GM12874 (cell line): Measurements from ENCODE around the gene TMOD1.

ENCODE experiments used
- TF ChIP-seq, protein P1 (sequence below): IDR thresholded peaks from 2 replicates; pipeline ENCODE4 v1.5.1; 2011; ENCODE audit warnings: low read depth, mild to moderate bottlenecking, control low read depth, low read length, moderate library complexity; ENCODE audit not compliant: insufficient read depth

The TMOD1 gene

DNA sequence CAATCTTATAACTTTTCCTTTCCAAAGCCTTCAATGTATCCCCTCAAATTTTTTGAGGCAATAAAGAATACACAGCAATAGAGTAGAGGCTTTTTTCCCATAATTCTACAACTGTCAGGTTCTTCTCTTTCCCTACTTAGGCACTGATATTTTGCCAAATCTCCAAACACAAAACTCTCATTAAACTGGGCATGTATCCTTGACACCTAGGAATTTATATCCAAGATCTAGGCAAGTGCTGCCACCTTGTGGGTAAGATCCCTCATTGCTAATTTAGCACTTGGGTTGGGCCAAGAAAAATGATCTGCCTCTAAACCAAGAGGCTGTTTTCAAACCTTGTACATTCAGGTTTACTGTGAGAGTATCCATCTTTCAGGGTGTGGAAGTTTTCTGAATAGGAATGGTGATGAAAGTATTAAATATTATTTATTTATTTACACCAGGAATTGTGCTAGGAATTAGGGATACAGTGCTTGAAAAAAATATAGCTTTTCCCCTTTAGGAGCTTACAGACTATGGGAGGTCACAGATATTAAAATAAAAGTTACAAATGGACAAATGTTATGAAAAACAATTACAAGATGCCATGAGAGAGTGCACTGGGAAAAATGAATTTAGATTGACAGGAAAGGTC lies 114.1 kb downstream of the TMOD1 start:
- TF ChIP-seq, protein P1, sequence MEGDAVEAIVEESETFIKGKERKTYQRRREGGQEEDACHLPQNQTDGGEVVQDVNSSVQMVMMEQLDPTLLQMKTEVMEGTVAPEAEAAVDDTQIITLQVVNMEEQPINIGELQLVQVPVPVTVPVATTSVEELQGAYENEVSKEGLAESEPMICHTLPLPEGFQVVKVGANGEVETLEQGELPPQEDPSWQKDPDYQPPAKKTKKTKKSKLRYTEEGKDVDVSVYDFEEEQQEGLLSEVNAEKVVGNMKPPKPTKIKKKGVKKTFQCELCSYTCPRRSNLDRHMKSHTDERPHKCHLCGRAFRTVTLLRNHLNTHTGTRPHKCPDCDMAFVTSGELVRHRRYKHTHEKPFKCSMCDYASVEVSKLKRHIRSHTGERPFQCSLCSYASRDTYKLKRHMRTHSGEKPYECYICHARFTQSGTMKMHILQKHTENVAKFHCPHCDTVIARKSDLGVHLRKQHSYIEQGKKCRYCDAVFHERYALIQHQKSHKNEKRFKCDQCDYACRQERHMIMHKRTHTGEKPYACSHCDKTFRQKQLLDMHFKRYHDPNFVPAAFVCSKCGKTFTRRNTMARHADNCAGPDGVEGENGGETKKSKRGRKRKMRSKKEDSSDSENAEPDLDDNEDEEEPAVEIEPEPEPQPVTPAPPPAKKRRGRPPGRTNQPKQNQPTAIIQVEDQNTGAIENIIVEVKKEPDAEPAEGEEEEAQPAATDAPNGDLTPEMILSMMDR: peak; percentile 52

DNA sequence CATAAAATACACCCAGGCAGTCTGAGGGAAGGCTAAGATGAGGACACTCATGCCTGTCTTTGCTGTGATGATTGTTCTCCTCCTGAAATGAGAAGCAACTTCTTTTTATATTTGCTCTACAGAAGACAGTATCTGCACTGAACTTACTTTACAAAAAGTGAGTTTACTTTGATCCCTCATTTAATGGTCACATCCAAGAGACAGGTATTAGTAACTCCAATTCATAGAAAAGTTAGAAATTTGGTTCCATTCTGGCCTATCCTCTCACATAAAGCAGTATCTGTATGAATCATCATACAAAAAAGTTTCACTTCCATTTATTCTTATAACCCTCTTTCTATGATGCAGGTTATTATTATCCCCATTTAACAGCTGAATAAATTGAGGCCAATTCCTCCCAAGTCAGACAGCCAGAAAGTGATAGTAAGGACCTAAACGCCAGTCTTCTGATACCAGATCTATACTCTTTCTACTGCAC lies 116.5 kb downstream of the TMOD1 start:
- TF ChIP-seq, protein P1: no peak

DNA sequence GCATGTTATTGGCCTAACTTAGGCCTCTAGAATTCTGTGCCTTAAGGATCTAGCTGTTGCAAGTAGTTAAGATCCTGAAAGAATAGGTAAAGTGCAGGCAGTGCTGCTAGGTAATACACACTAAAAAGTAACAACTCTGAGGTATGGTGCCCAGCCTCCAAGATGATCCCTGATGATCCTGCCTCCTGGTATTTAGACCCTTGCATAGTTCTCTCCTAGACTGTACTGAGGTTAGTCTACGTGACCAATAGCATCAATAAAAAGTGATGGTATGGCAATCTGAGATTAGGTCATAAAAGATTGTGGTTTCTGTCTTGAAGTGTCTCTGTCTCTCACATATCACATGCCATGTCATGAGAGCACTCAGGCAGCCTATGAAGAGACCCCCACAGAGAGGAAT lies 122.5 kb downstream of the TMOD1 start:
- TF ChIP-seq, protein P1: no peak

DNA sequence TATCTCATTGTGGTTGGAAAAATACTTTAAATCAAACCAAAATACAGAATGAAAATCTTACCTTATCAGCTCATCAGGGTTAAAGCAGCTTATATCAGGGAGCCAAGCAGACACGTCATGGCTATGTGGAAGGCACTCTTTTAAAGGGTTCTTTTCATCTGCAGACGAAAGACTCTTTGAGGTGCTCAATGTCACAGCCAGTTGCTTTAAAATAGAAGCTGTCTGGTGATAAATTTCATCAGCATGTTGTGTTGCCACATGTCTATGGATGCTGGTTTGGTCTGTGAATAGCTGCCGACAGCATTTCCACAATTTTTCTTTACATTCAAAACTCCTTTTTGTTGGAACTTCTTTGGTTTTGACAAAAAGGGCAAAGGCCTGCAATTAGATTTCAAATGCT lies 124.2 kb downstream of the TMOD1 start:
- TF ChIP-seq, protein P1: no peak

DNA sequence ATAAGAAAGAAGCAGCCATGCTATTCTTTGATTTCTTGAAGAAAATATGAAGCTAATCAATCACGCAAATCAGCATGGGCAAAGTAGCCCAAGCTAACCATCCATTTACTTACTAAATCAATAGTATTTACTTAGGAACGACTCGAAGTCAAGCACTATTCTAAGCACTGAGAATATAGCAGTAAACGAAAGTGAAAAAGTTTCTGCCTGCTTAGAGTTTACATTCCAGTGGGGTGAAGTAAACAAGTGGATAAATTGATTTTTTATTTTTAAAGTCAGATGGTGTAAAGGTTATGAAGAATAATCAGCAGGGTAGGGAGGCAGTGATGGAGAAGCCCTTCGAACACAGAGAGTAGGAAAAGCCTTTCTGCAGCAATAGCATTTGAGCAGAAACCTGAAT lies 126.2 kb downstream of the TMOD1 start:
- TF ChIP-seq, protein P1: no peak

DNA sequence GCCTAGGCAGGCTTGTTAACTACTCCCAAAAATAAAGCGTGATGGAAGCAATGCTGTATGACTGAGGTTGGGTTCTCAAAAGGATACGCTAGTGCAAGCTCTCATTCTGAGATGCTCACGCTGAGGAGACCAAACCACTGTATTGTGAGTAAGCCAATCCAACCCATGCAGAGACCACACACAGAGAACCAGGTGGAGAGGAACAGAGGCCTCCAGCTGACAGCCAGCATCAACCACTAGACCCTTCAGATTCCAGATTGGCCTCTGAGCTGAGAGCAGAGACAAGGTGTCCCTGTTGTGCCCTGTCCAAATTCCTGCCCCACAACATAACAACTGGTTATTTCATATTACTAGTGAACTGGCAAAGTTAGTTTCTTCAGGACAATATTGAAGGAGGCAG lies 127.2 kb downstream of the TMOD1 start:
- TF ChIP-seq, protein P1: no peak

DNA sequence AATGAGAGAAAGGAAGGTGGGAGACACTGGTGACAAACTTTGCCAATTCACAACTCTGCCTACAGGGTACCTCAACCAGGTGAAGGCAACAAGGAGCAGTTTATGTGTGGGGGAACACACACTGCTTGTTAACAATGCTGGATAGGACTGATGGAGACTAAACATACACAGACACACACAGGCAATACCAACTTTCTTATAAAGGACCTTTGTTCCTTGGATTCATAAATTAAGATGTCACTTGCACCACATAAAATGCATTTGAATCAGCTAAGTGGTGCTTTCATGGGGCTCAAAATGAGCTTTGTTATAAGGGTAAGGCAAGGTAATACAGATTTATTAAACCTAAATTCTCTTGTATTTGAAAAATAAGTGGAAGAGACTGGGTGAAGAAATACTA lies 127.7 kb downstream of the TMOD1 start:
- TF ChIP-seq, protein P1: no peak

DNA sequence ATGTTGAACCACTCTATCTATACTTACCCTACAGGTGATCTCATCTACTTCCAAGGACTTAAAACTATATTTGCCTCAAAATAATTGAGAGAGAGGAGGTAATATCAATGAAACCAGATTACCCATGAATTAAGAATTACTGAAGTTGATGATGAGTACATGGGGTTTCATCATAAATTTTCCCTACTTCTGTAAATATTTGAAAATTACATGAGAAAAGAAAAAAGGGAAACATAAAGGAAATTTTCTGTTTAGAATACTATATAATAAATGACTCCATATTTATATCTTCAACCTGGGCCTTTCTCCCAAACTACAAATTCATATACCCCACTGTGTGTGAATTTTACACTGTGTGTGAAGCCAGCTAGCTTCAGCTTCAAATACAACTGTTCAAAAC lies 129.1 kb downstream of the TMOD1 start:
- TF ChIP-seq, protein P1: no peak
